ENCODE results near the gene MYO7A.

MYO7A gene

GRCh38 chr11:77202941-77203900 lies 75.2 kb downstream of the MYO7A start:
- no peak for DNase-seq

- no peak for DNase-seq
Measured at GRCh38 chr11:77203901-77204753, 76.1 kb downstream of the MYO7A start.

GRCh38 chr11:77204754-77205466 lies 76.9 kb downstream of the MYO7A start:
- DNase-seq: no peak

- DNase-seq: no peak
Measured at GRCh38 chr11:77205467-77206263, 77.6 kb downstream of the MYO7A start.

- no peak for DNase-seq
Measured at GRCh38 chr11:77206264-77207018, 78.4 kb downstream of the MYO7A start.

- no peak for DNase-seq
Measured at GRCh38 chr11:77207019-77207485, 79.0 kb downstream of the MYO7A start.

- no peak for DNase-seq
Measured at GRCh38 chr11:77207618-77208313, 79.7 kb downstream of the MYO7A start.

- no peak for DNase-seq
Measured at GRCh38 chr11:77208535-77208934, 80.5 kb downstream of the MYO7A start.

GRCh38 chr11:77209663-77210062 lies 81.6 kb downstream of the MYO7A start:
- no peak for DNase-seq

GRCh38 chr11:77211040-77211451 lies 83.0 kb downstream of the MYO7A start:
- no peak for DNase-seq

GRCh38 chr11:77211594-77212251 lies 83.7 kb downstream of the MYO7A start:
- no peak for DNase-seq

- no peak for DNase-seq
Measured at GRCh38 chr11:77212314-77213007, 84.4 kb downstream of the MYO7A start.

- DNase-seq: no peak
Measured at GRCh38 chr11:77213029-77213579, 85.1 kb downstream of the MYO7A start.

- no peak for DNase-seq
Measured at GRCh38 chr11:77213589-77214428, 85.8 kb downstream of the MYO7A start.

GRCh38 chr11:77214557-77214956 lies 86.5 kb downstream of the MYO7A start:
- no peak for DNase-seq

GRCh38 chr11:77215106-77215505 lies 87.1 kb downstream of the MYO7A start:
- DNase-seq: no peak

- no peak for DNase-seq
Measured at GRCh38 chr11:77217156-77217555, 89.1 kb downstream of the MYO7A start.

- DNase-seq: no peak
Measured at GRCh38 chr11:77223797-77224196, 95.8 kb downstream of the MYO7A start.
